K562 (cell line): Measurements from ENCODE around the gene MLC1. TPM values are rescaled to one million over a fixed set of nuclear protein-coding genes. Genes with fewer than 3 reads are reported as not detected.

ENCODE experiments used
- BHLHE40 ChIP-seq: IDR thresholded peaks from 2 replicates; pipeline ENCODE4 v1.6.1; 2011; ENCODE audit warnings: low read length, improper control_type of control experiment
- CXXC5 ChIP-seq: fragments of 250-450 bp; sonication (Bioruptor Pico); IDR thresholded peaks from 2 replicates; pipeline ENCODE4 v1.8.0; 2022; ENCODE audit warnings: inconsistent platforms, mild to moderate bottlenecking, moderate library complexity
- ETS2 ChIP-seq: IDR thresholded peaks from 2 replicates; pipeline ENCODE4 v1.6.1; 2016; ENCODE audit warnings: borderline replicate concordance, missing genetic modification characterization, mild to moderate bottlenecking, moderate library complexity, missing compliant biosample characterization; ENCODE audit not compliant: poor library complexity, severe bottlenecking
- EZH2 ChIP-seq: IDR thresholded peaks from 2 replicates; pipeline ENCODE4 v1.6.1; 2012; ENCODE audit warnings: low read depth, mild to moderate bottlenecking, inconsistent platforms, low read length, borderline replicate concordance
- KLF10 ChIP-seq: fragments of 250-450 bp; sonication (Bioruptor Pico); IDR thresholded peaks from 2 replicates; pipeline ENCODE4 v1.6.1; 2021; ENCODE audit warnings: matching md5 sums
- MAZ ChIP-seq, 2 experiments: fragments of 450-650 bp in 1 of 2; sonication (generic) in 1 of 2; formaldehyde crosslinking; IDR thresholded peaks in 1 of 2; conservative IDR thresholded peaks in 1 of 2; 2 replicates each; pipeline versions ENCODE4 v1.4.0 to v1.5.0; 2020; ENCODE audit warnings: mild to moderate bottlenecking in 1 of 2, missing genetic modification reagents in 1 of 2
- OTX1 ChIP-seq: fragments of 450-650 bp; formaldehyde crosslinking; IDR thresholded peaks from 2 replicates; pipeline ENCODE4 v1.4.0; 2022; ENCODE audit warnings: mild to moderate bottlenecking
- PML ChIP-seq: IDR thresholded peaks from 2 replicates; pipeline ENCODE4 v1.6.1; 2012; ENCODE audit warnings: low read length, inconsistent platforms
- PYGO2 ChIP-seq: fragments of 450-650 bp; IDR thresholded peaks from 2 replicates; pipeline ENCODE4 v1.6.1; 2016; ENCODE audit warnings: mild to moderate bottlenecking, missing genetic modification characterization, moderate library complexity, missing compliant biosample characterization
- TAF15 ChIP-seq: fragments of 200-400 bp; formaldehyde crosslinking; IDR thresholded peaks from 2 replicates; pipeline ENCODE4 v1.6.1; 2017; ENCODE audit warnings: mild to moderate bottlenecking, low read depth, low read length, moderate library complexity
- TCF7L2 ChIP-seq: fragments of 150-350 bp; IDR thresholded peaks from 2 replicates; pipeline ENCODE4 v1.6.1; 2016; ENCODE audit warnings: low read depth, mild to moderate bottlenecking, low read length, moderate library complexity
- WHSC1 ChIP-seq: IDR thresholded peaks from one replicate; pipeline ENCODE4 v1.6.1; 2012; ENCODE audit warnings: low read length, control low read depth, inconsistent platforms
- ZNF143 ChIP-seq: sonication (generic); formaldehyde crosslinking; IDR thresholded peaks from 2 replicates; pipeline ENCODE4 v1.9.0; 2022; ENCODE audit warnings: mild to moderate bottlenecking, missing genetic modification reagents
- ZNF561 ChIP-seq: fragments of 450-650 bp; formaldehyde crosslinking; conservative IDR thresholded peaks from 2 replicates; pipeline ENCODE4 v1.4.0; 2020; ENCODE audit warnings: mild to moderate bottlenecking, moderate library complexity
- ZNF77 ChIP-seq: fragments of 250-450 bp; sonication (Bioruptor Pico); IDR thresholded peaks from 2 replicates; pipeline ENCODE4 v1.5.0; 2020
- polyA plus RNA-seq, 8 experiments: library from polyadenylated mRNA; depleted of rRNA in 4 of 8; stranded (reverse) in 5 of 8; unstranded in 3 of 8; fragments of >200 nt; fragmentation: Nextera tagmentation in 2 of 8; fragmentation: Illumina TruSeq in 1 of 8; extraction: Ambion mirVana in 2 of 8; extraction: Trizol in 1 of 8; gene quantifications; 2 replicates each; pipeline versions ENCODE4 v1.2.1 to v1.2.3, GENCODE V29; 2011 to 2014; ENCODE audit warnings: inconsistent platforms in 1 of 8, missing spikeins in 1 of 8
- total RNA-seq, 7 experiments: library from RNA; depleted of rRNA in 6 of 7; stranded (reverse); fragments of >200 nt in 6 of 7; fragmentation: Illumina TruSeq in 2 of 7; extraction: Trizol in 2 of 7; gene quantifications; 2 replicates each; pipeline versions ENCODE4 v1.2.1 to v1.2.3, GENCODE V29; 2011 to 2021; ENCODE audit warnings: low replicate concordance in 1 of 7
- TF ChIP-seq, protein P1 (sequence below): fragments of 250-450 bp; sonication (Bioruptor Pico); IDR thresholded peaks from 2 replicates; pipeline ENCODE4 v1.4.0; 2020; ENCODE audit warnings: borderline replicate concordance
- TF ChIP-seq, protein P2 (sequence below): IDR thresholded peaks from 3 replicates; pipeline ENCODE4 v1.6.1; 2011; ENCODE audit warnings: borderline replicate concordance, mild to moderate bottlenecking, moderate library complexity; ENCODE audit not compliant: insufficient read length; ENCODE audit errors: extremely low read depth
- TF ChIP-seq, protein P3 (sequence below): conservative IDR thresholded peaks from 2 replicates; pipeline ENCODE4 v1.6.1; 2011; ENCODE audit warnings: low read depth, mild to moderate bottlenecking, low read length; ENCODE audit not compliant: control insufficient read depth
- TF ChIP-seq, protein P4 (sequence below), 2 experiments: fragments of 150-350 bp in 1 of 2; IDR thresholded peaks; 2 replicates each; pipeline ENCODE4 v1.6.1; 2012 to 2016; ENCODE audit warnings: low read depth in 2 of 2, low read length in 2 of 2, mild to moderate bottlenecking in 1 of 2, moderate library complexity in 1 of 2

Gene MLC1
- total and polyA plus RNA-seq, 9 of the 15 experiments (the other 6 are each of a cell fraction or from before 2014, with no cell fraction given), result 0.06 to 0.98 (median 0.39) TPM

DNA sequence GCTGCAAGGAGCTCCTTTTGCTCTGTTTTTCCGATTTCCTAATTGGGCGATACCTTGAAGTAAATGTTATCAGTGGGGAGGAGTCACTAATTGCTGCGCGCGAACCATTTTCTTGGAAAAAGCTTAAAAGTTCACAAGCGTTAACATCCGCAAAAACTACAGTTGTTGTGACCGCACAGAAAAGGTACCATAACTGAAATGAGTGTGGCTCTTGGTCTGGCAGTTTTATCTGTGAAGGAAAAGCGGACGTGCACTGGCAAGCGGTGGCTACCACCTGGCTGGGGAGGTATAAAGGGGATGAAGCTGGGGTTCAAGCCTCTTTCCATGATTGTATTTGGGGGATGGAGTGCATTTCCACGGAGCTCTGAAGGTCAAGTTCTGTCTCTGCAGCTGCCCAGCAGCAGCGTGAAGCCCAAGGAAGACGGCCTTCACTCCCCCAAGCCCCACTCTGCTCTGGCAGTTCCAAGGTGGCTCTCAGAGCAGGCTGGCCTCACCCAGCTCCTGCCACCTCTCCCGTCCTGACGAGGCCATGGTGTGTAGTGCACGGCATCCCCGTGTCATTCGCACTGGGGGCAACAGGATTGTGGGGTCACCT lies 32.0 kb upstream of the MLC1 start (continued):
- TF ChIP-seq, protein P1, sequence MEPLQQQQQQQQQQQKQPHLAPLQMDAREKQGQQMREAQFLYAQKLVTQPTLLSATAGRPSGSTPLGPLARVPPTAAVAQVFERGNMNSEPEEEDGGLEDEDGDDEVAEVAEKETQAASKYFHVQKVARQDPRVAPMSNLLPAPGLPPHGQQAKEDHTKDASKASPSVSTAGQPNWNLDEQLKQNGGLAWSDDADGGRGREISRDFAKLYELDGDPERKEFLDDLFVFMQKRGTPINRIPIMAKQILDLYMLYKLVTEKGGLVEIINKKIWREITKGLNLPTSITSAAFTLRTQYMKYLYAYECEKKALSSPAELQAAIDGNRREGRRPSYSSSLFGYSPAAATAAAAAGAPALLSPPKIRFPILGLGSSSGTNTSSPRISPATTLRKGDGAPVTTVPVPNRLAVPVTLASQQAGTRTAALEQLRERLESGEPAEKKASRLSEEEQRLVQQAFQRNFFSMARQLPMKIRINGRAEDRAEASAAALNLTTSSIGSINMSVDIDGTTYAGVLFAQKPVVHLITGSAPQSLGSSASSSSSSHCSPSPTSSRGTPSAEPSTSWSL, result no peak
- TF ChIP-seq TCF7L2, result no peak
- TF ChIP-seq MAZ (CRISPR knock-in tag; conservative IDR thresholded peaks at IDR 0.05 in 1 of 2, IDR thresholded peaks at IDR 0.05 in 1 of 2), result no peak; a peak in 2 of 4 replicates
- TF ChIP-seq PML, result peak; percentile 88
- no peak for TF ChIP-seq OTX1 (CRISPR knock-in tag)
- no peak for TF ChIP-seq ZNF143 (CRISPR knock-in tag)
- no peak for TF ChIP-seq PYGO2 (tag)
- TF ChIP-seq ETS2 (tag), result no peak
- no peak for TF ChIP-seq BHLHE40
- TF ChIP-seq CXXC5 (CRISPR knock-in tag), result peak; percentile 95
- TF ChIP-seq EZH2, result no peak
- TF ChIP-seq, protein P2, sequence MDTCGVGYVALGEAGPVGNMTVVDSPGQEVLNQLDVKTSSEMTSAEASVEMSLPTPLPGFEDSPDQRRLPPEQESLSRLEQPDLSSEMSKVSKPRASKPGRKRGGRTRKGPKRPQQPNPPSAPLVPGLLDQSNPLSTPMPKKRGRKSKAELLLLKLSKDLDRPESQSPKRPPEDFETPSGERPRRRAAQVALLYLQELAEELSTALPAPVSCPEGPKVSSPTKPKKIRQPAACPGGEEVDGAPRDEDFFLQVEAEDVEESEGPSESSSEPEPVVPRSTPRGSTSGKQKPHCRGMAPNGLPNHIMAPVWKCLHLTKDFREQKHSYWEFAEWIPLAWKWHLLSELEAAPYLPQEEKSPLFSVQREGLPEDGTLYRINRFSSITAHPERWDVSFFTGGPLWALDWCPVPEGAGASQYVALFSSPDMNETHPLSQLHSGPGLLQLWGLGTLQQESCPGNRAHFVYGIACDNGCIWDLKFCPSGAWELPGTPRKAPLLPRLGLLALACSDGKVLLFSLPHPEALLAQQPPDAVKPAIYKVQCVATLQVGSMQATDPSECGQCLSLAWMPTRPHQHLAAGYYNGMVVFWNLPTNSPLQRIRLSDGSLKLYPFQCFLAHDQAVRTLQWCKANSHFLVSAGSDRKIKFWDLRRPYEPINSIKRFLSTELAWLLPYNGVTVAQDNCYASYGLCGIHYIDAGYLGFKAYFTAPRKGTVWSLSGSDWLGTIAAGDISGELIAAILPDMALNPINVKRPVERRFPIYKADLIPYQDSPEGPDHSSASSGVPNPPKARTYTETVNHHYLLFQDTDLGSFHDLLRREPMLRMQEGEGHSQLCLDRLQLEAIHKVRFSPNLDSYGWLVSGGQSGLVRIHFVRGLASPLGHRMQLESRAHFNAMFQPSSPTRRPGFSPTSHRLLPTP, result no peak
- TF ChIP-seq WHSC1, result no peak
- TF ChIP-seq ZNF561, result no peak
- TF ChIP-seq, protein P3, sequence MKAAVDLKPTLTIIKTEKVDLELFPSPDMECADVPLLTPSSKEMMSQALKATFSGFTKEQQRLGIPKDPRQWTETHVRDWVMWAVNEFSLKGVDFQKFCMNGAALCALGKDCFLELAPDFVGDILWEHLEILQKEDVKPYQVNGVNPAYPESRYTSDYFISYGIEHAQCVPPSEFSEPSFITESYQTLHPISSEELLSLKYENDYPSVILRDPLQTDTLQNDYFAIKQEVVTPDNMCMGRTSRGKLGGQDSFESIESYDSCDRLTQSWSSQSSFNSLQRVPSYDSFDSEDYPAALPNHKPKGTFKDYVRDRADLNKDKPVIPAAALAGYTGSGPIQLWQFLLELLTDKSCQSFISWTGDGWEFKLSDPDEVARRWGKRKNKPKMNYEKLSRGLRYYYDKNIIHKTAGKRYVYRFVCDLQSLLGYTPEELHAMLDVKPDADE, result no peak
- no peak for TF ChIP-seq KLF10 (CRISPR knock-in tag)
- TF ChIP-seq, protein P4, sequence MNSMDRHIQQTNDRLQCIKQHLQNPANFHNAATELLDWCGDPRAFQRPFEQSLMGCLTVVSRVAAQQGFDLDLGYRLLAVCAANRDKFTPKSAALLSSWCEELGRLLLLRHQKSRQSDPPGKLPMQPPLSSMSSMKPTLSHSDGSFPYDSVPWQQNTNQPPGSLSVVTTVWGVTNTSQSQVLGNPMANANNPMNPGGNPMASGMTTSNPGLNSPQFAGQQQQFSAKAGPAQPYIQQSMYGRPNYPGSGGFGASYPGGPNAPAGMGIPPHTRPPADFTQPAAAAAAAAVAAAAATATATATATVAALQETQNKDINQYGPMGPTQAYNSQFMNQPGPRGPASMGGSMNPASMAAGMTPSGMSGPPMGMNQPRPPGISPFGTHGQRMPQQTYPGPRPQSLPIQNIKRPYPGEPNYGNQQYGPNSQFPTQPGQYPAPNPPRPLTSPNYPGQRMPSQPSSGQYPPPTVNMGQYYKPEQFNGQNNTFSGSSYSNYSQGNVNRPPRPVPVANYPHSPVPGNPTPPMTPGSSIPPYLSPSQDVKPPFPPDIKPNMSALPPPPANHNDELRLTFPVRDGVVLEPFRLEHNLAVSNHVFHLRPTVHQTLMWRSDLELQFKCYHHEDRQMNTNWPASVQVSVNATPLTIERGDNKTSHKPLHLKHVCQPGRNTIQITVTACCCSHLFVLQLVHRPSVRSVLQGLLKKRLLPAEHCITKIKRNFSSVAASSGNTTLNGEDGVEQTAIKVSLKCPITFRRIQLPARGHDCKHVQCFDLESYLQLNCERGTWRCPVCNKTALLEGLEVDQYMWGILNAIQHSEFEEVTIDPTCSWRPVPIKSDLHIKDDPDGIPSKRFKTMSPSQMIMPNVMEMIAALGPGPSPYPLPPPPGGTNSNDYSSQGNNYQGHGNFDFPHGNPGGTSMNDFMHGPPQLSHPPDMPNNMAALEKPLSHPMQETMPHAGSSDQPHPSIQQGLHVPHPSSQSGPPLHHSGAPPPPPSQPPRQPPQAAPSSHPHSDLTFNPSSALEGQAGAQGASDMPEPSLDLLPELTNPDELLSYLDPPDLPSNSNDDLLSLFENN (IDR thresholded peaks at IDR 0.05; ENCODE audit: low read depth in 2 of 2, low read length in 2 of 2), result peak in 1 of 2 experiments; percentile 71; a peak in 1 of 4 replicates
- no peak for TF ChIP-seq TAF15
- TF ChIP-seq ZNF77 (CRISPR knock-in tag), result no peak
